ENCODE results near the gene MAST3. TPM values are rescaled to one million over a fixed set of nuclear protein-coding genes. Genes with fewer than 3 reads are reported as not detected.

The MAST3 gene
- total RNA-seq, 1 experiment from 2014 or later, result 11.5 TPM

- TF ChIP-seq OVOL2 (CRISPR knock-in tag; IDR thresholded peaks at IDR 0.05; ENCODE audit: borderline replicate concordance), result no peak
- no peak for TF ChIP-seq USF1 (CRISPR knock-in tag; IDR thresholded peaks at IDR 0.05)
Observed at GRCh38 chr19:18055967-18056366, 41.6 kb upstream of the MAST3 start (continued).

GRCh38 chr19:18057557-18057956, 40.0 kb upstream of the MAST3 start:
- H3K4me3 Mint-ChIP-seq, result no peak overlapping the region
- CTCF ChIA-PET, result interaction anchor here (0.6 to 6.3 kb wide), 10 partner anchors 13 to 194 kb away, joined by 3 to 46 read pairs (median 5); partner anchors contain the start of gene ARRDC2
- POLR2A ChIA-PET, result no interaction called here
- no peak for ATAC-seq
- peaks cover 4% of the 10 kb centered on the region; the same call in 1 of the 2 replicates for H3K27me3 Mint-ChIP-seq (ENCODE audit: low read depth)
- peaks cover 7% of the 10 kb centered on the region for H3K4me1 Mint-ChIP-seq
- no peak for DNase-seq (ENCODE audit: low spot score)
- H3K36me3 Mint-ChIP-seq, result no peaks in the 10 kb centered on the region
- no peak overlapping the region for H3K27ac Mint-ChIP-seq
- H3K9me3 Mint-ChIP-seq, result no peaks in the 10 kb centered on the region; the same call in 1 of the 2 replicates
- no peak for TF ChIP-seq SMAD3 (CRISPR knock-in tag; IDR thresholded peaks at IDR 0.05; ENCODE audit: borderline replicate concordance)
- TF ChIP-seq MYBL2 (CRISPR knock-in tag; IDR thresholded peaks at IDR 0.05), result no peak
- TF ChIP-seq CREB1 (CRISPR knock-in tag; IDR thresholded peaks at IDR 0.05), result no peak
- no peak for TF ChIP-seq ETV6 (CRISPR knock-in tag; IDR thresholded peaks at IDR 0.05)
- no peak for TF ChIP-seq SOX15 (CRISPR knock-in tag; IDR thresholded peaks at IDR 0.05)
- TF ChIP-seq PREB (CRISPR knock-in tag; IDR thresholded peaks at IDR 0.05; ENCODE audit: borderline replicate concordance), result no peak
- no peak for TF ChIP-seq USF1 (CRISPR knock-in tag; IDR thresholded peaks at IDR 0.05)
- no peak for TF ChIP-seq JUN (CRISPR knock-in tag; IDR thresholded peaks at IDR 0.05)
- TF ChIP-seq STAT6 (CRISPR knock-in tag; conservative IDR thresholded peaks at IDR 0.05; ENCODE audit: low read depth), result no peak
- TF ChIP-seq ERG (CRISPR knock-in tag; IDR thresholded peaks at IDR 0.05), result no peak
- no peak for TF ChIP-seq GABPB1 (CRISPR knock-in tag; IDR thresholded peaks at IDR 0.05)
- TF ChIP-seq NFATC4 (CRISPR knock-in tag; IDR thresholded peaks at IDR 0.05), result no peak
- no peak for TF ChIP-seq IRF2 (CRISPR knock-in tag; IDR thresholded peaks at IDR 0.05; ENCODE audit: borderline replicate concordance, low read depth)
- TF ChIP-seq MXD4 (CRISPR knock-in tag; IDR thresholded peaks at IDR 0.05; ENCODE audit: borderline replicate concordance), result no peak
- no peak for TF ChIP-seq OVOL2 (CRISPR knock-in tag; IDR thresholded peaks at IDR 0.05; ENCODE audit: borderline replicate concordance)
- no peak for TF ChIP-seq NFE2L1 (CRISPR knock-in tag; IDR thresholded peaks at IDR 0.05)
- TF ChIP-seq FOXK1 (CRISPR knock-in tag; IDR thresholded peaks at IDR 0.05), result no peak
- no peak for TF ChIP-seq ZNF317 (CRISPR knock-in tag; IDR thresholded peaks at IDR 0.05; ENCODE audit: borderline replicate concordance, low read depth)

Measured in WTC11 (cell line).